Activated CD4-positive, alpha-beta T cell treated with anti-CD3 and anti-CD28 coated beads, Interleukin-10, Interleukin-2, amounts not matched to agents 100 ng/mL and 50 ng/mL, durations not matched to agents 16 hours and 8 hours (primary cell): Measurements from ENCODE around the gene ABHD17B.

Source experiments
- DNase-seq: peaks from one replicate; pipeline ENCODE4 v3.0.0-alpha.2; 2020

The ABHD17B gene

DNA sequence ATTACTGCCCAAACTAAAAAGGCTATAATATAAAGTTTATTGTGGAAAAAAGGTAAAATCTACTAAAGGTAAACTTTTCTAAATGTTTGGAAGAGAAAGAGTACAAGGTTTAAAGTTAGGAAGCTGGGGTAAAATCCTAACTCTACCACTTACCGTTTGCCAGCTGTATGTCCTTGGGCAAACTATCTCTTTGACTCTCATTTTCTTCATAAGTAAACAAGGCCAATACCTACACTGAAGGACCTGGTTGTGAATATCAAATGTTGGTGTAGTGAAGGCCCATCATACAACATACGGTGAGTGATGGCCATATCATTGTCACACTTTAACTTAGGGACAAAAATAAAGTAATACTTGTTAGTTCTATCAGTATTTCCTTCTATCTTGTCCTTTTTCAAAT lies 34.9 kb downstream of the ABHD17B start:
- DNase-seq, result no peak

DNA sequence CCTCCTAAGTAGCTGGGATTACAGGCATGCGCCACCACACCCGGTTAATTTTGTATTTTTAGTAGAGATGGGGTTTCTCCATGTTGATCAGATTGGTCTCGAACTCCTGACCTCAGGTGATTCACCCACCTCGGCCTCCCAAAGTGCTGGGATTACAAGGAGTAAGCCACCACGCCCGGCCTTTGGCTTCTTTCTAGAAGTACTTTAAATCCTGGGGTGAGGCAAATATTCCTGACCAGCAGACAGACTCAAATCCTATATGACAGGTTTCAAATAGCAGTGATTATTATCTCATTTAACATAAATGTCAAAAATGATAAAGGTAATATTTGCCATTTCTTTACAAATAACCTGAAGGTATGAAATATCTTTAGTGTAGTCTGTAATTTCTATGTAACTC lies 35.6 kb downstream of the ABHD17B start:
- no peak for DNase-seq

DNA sequence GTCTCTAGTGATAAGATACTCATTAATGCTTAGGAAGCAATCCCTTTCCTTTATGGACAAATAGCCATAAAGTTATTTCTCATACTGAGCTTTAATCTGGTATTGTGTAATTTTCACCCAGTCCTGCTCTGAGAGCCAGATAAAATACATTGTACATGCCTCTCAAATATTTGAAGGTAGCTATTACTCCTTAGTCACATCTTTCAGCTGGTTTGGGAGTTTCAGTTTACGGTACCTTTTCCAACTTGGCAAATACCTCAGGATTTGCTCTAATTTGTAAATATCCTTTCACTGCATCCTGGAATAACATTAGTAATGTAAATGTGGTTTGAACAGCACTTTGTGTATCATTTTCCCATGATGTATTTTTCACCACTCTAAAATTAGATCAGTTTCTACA lies 47.4 kb downstream of the ABHD17B start:
- DNase-seq, result no peak

DNA sequence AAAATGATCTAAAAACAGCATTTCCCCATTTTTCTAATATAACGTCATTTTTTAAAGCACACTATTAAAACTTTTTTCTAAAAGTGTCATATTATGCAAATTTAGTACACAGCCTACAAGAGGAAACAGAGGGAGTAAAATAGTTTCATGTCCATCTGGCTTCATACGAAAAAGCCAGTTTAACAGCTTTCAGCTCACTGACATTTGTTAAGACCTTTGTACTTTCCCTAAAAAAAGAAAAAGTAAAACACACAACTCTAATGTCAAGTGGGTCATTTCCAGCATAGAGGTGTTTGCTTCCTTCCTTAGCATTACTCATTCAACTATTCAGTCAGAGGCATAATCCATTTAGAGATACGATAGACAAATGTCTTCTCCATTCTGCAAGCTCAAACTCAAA lies 49.4 kb downstream of the ABHD17B start:
- no peak for DNase-seq

DNA sequence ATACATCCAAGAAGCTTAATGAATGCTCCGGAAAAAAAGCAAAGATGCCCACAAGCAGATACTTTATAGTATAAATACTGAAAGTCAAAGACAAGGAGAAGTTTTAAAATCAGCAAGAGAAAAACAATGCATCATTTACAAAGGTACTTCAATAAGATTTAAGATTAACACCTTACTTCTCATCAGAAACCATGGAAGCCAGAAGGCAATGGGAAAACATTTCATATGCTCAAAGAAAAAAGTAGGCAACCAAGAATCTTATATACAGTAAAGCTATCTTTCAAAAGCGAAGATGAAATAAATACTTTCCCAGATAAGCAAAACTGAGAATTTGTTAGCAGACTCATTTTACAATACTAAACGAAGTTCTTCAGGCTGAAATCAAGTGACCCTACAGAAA lies 51.1 kb downstream of the ABHD17B start:
- no peak for DNase-seq

DNA sequence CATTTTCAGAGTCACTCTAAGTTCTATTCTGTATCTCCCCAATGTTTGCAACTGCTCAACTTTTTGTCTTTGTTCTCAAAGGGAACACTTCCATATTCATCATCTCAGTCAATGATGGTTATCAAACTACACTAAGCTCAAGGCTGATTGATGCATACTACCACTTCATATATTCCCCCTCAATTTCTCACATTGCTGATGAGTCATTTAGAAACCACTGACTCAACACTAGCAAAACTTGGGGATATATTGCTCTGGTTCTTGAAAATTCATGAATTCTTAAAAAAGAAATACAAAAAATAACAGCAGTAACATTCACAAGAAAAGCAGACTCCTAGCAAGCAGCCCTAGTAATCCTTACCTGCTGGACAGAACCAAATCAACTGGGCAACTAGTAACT lies 52.2 kb downstream of the ABHD17B start:
- peak; percentile 86 for DNase-seq

DNA sequence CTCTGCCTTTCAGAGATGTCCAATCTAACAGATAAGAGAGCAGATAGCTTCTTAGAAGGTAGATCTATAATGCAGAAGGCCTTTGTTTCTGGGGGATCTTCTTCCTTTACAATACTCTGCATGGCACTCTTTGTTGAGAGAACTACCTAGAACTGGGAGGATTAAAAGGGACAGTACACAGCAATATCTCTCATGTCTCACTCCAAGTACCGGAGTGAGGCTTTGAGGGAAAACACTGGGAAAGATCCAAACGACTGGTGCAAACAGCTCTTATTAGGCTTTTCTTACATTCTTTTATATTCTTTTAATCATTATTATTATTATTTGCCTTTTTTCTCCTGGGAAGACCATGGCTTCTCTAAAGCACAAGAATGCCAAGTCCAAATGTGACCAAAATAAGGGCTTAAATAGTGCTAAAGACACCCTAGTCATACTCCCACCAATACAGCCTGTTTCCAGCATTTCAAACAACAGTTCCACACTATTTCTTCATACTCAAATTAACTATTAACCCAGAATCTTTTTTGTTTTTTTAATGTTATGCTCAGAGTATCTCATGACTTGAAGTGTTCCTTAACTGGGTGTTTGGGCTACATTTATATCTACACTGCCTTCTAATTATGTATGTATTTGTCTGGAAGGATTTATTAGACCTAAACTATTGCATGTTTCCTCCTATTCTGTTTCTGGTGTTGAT lies 52.7 kb downstream of the ABHD17B start:
- no peak for DNase-seq

DNA sequence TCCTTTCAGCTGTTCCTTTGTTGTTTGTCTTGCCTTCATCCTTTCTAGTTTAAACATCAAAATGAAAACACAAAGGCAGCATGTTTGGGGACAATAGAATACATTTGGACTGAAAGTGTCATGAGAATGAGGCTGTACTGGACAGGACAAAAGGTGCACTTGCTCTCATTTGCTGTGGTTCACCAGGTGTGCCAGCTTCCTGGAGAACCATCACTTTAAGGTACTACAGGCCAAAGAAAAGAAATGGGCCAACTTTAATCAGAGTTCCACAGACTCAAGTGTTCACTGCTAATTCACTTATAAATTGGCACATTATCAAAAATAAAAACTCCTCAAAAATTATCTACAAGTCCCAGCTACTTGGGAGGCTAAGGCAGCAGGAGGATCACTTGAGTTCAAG lies 53.8 kb downstream of the ABHD17B start:
- no peak for DNase-seq

DNA sequence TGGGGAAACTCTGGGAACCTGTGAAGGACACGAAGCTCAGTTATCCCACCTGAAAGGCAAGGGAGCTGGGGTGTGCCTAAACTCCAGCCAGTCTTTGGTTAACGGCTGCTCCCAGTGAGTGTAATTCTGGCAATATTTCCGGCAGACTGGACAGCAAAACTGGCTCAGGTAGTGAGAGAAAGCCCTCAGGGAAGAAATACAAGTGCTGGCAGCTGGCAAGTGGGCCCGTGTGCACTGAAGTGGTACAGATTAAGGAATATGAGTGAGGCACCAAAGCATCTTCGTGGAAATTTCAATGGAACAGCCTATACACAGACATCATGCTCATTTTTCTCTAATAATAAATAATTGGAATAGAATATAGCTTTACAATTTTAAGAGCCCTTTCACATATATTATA lies 56.2 kb downstream of the ABHD17B start:
- DNase-seq, result no peak

DNA sequence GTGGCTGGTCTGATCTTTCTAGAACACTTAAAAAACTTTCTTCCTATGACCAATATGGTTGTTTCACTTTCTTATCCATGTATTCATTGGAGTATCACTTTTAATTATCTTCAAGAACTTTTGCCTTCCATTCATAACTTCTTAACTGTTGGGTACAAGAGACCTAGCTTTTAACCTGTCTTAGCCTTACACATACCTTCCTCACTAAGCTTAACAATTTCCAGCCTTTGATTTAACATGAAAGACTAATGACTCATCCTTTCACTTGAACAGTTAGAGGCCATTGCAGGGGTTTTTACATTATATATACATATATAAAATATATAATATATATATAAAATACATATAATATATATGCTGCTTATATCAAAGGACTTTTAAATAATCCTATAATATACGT lies 57.9 kb downstream of the ABHD17B start:
- DNase-seq, result peak; percentile 18

DNA sequence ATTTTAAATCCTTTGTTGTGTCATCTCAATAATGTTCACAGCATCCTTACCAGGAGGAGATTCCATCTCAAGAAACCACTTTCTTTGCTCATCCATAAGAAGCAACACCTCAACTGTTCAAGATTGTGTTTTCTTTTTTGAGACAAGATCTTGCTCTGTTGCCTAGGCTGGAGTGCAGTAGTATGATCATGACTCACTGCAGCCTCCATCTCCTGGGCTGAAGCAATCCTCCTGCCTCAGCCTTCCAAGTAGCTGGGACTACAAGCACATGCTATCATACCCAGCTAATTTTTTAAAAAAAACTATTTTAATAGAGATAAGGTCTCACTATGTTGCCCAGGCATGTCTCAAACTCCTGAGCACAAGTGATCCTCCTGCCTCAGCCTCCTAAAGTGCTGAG lies 60.0 kb downstream of the ABHD17B start:
- no peak for DNase-seq

DNA sequence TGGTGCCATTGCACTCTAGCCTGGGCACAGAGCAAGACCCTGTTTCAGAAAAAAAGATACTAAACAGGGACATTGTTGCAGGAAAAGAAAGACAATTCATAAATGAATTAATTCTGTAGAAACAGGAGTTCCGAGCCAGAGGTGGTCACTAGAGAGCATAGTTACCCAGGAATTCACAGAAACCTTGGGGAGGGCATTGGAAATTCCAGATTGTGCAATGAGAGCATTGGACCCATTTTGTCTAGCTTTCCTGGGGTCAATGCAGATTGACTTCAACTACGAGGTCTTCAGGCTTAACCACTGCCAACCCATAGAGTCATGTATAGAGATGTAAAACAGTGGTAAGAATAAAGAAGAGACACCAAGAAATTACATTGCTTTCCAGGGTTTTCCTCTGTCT lies 63.1 kb downstream of the ABHD17B start:
- no peak for DNase-seq

DNA sequence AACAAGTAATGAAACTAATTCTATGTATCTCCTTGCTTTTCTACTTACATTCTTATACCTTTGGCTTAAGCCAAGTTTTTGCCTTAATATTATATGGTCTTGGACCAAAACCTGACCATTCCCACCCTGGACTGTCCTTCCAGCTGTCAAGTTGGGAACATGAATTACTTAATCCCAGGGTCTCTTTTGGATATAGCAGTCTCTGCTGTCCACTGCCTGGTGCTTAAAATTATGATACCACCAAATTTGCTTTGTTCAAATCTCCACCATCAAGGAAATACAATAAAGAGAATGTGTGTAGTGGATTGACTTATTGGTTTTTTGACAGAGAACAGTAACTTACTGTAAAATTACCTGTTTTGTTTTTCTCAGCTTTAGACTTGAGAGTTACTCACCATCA lies 66.2 kb downstream of the ABHD17B start:
- no peak for DNase-seq

DNA sequence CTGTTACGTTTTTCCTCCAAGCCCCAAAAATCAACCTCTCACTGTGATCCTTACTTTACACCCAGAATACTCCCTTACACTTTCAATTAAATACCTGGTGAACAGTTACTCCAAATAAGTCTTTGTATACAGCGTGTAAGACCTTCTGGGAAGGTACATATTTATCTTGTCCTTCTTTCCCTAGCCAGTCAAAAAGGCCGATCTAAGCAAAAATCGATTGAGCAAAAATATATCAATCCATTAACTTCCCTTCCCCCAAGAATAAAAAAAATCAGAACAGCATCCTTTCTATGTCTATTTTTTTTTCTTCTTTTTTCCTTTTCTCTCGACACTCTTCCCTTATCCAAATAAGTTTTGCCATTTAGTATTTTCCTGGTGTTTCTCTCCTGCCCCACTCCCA lies 71.3 kb downstream of the ABHD17B start:
- no peak for DNase-seq

DNA sequence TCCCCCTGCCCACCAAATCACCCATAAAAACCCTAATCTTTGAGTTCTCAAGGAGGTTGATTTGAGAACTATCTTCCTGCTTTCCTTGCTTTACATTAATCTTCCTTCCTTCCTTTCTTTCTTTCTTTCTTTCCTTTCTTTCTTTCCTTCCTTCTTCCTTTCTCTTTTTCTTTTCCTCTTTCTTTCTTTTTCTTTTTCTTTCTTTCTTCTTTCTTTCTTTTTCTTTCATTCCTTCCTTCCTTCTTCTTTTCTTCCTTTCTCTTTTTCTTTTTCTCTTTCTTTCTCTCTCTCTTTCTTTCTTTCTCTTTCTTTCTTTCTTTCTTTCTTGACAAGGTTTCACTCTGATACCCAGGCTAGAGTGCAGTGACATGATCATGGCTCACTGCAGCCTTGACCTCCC lies 75.4 kb downstream of the ABHD17B start:
- no peak for DNase-seq

DNA sequence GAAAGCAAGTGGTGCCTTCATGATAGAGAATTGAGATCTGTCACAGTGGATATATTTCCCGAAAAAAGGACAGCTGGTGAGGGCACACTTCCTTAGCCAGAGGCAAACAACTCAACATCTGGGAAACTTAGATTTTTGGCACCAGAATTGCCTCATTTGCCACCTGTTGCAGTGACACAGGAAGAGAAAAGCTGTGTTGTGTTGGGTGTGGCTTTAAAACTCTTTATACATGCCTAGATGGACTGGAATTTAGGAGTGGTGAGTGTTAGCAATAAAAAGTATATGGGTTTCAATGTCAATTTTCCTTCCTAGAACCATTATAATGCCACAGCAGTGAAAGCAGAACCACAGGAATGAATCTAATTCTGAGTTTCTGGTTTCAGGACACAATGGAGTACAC lies 80.1 kb downstream of the ABHD17B start:
- DNase-seq, result no peak

DNA sequence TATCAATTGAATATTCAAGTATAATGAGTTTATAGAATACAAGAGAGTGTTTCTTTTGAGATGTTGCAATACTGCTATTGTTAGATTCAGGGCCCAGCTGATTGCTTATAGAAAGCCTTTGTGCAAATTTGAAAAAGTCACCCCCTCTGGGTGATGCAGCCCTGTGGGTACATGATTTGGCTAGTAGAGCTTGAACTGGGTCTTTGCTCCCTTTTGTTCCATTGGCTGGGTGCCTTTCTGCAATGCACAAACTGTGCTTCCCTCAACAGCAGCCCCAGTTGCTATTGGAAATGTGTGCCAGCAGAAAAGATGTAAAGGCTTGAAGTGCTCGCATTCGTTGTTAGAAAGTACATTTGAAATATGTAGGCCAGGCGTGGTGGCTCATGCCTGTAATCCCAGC lies 80.8 kb downstream of the ABHD17B start:
- DNase-seq, result no peak

DNA sequence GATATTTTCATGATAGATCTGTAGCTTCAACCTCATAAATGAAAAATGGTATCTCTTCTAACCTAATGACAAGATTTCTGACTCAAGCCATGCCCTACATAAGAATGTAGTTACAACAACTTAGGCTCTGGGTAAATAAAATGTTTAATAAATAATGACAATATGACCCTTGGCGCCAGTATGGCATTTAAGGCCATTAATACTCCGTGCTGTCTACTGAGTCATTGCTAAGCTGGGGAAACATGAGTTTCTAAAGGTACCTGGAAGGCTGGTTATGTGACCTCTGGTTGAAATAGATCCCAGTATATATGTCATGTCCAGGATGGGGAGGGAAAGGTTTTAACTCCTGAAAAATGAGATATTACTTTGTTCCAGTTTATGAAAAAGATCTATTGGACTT lies 84.7 kb downstream of the ABHD17B start:
- no peak for DNase-seq

DNA sequence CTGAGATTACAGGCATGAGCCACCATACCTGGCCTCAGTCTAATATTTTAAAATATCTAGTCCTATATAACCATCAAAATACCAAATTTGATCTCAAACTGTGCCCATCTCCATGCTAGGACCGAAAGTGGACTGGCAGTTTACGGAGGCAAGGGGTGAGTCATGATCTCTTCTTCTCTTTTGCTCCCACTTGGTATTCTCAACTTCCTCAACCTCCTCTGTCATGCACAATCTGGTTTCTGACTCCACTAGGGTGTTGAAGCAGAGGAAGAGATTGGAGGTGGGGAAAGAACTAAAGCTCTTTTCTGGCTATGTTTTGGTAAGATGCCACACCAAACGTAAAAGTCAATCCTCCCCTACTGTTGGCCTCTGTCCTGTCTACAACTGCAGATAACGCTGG lies 86.7 kb downstream of the ABHD17B start:
- DNase-seq, result no peak

DNA sequence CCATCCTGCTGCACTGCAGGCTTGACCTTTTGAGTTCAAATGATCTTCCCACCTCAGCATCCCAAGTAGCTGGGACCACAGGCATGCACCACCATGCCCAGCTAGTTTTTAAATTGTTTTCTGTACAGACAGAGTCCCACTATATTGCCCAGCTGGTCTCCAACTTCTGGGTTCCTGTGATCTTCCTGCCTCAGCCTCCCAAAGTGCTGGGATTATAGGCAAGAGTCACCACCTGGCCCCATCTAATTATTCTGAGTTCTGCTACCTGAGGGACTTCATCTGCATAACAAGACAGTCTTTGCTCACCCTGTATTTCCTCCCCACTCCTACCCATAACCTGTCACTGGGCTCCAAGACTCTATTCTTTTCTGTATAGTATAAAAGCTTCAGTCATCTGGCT lies 88.1 kb downstream of the ABHD17B start:
- no peak for DNase-seq

DNA sequence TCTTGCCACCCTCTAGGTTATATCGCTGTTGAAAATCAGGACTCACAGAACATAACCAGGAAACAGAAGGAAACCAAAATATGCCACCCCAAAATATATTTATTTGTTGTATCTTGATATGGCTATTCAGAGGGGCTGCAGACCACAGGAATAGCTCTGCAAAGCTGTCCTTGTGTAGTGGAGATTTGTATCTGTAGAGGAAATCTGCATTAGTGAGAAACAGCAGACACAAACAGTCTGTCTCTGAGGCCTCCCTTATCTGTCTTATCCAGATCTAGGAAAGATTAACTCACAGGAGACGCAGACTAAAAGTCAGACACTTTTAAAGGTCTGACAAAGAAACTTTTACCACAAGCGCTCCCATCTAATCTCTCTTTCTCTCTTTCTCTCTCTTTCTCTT lies 88.5 kb downstream of the ABHD17B start:
- DNase-seq, result peak; percentile 12

DNA sequence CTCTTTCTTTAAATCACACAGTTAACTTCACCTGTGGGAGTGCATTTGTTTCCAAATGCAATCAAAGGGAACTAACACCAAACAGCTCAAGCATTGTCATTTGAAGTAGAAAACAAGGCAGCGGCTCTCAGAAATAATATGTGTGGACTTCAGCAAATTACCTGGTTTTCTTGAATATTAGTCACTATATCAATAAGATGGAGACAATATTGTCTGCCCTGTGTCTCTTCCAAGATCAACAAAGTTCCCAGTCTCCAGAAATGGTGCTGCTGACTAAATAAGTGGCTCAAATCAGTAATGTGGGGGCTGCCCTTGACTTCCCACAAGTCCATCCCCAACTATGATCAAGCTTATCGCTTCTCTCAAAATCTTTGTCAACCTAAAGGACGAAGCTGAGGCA lies 89.6 kb downstream of the ABHD17B start:
- no peak for DNase-seq

DNA sequence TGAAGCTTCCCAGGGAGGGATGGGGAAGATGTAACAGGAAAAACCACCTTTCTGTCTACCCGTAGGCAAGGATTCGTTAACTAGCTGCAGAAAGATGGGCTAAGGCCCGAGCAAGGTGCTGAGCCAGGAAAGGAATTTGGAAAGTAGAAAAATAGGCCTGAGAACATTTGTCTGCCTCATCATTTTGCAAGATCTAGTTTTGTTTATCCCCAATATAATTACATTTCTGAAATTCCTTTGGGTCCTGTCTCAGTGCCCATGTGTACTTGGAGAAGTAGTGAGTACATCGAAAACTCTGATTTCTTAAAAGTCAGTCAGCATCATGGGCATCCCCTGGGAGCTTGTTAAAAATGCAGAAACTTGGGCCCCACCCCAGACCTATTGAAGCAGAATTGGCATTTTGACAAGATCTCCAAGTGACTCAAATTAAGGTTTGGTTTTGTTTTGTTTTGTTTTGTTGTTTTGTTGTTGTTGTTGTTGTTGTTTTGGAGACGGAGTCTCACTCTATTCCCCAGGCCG lies 90.5 kb downstream of the ABHD17B start:
- no peak for DNase-seq

DNA sequence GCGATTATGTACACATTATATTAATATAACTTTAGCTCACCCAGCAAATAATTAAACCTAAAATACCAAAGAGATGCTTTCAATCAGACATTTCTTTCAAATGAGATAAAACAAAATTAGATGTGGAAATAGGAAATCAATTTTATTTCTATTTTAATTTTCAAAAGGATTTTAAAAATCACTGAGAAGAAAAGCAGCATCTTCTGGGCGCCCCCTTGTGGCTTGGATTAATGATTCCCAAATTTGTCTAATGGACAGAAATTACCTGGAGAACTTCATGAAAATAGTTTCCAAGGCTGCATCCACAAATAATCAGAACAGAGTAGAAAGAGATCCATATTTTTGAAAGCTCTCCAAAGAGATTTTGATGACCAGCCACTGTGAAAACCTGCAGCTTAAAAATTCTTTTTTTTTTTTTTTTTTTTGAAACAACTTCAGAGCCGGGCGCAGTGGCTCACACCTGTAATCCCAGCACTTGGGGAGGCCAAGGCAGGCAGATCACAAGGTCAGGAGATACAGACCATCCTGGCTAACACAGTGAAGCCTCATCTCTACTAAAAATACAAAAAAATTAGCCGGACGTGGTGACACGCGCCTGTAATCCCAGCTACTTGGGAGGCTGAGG lies 91.8 kb downstream of the ABHD17B start:
- peak; percentile 35 for DNase-seq

DNA sequence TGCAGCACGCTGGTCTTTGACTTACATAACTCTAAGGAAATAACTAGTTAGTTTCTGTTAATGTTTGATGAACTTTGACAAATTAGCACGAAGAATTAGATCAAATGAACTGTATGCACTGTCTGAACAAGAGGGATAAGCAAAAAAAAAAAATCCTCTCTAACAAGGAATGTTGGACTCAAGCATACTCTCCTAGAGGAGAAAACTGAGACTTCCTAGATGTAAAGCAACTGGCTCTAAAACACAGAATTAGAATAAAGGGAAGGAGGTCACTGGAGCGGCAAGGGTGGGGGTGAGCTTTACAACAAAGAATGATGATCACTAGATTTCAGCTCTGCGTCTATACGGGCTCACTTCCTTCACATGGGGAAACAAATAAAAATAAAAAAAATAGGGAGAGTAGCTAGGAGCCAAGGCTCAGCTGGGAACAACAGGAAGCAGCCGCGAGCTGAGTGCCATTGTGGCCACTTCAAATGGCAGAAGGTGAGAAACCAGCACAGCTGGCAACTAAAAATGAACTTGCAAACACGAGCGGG lies 94.0 kb downstream of the ABHD17B start:
- DNase-seq, result no peak
